CD4-positive, alpha-beta T cell treated with Interleukin-10 for 1 hour (primary cell): ENCODE measurements around the gene CAPZA3.
"Not testable (repeated sequence)": the region's sequence is repeated elsewhere in the genome, so short reads cannot be mapped to it uniquely, and the experiment has no call there.

Experiments
- DNase-seq: peaks from one replicate; pipeline ENCODE4 v3.0.0-alpha.2; 2020

Gene CAPZA3

GRCh38 chr12:18754124-18754707 lies 16.3 kb downstream of the CAPZA3 start:
- DNase-seq: no peak

- DNase-seq: no peak
Measured at GRCh38 chr12:18755341-18755740, 17.4 kb downstream of the CAPZA3 start.

GRCh38 chr12:18766479-18766878 lies 28.6 kb downstream of the CAPZA3 start:
- DNase-seq: not testable (repeated sequence)

GRCh38 chr12:18782827-18783226 lies 44.9 kb downstream of the CAPZA3 start:
- DNase-seq: no peak

- DNase-seq: not testable (repeated sequence)
Measured at GRCh38 chr12:18785465-18785864, 47.5 kb downstream of the CAPZA3 start.
